Urothelium cell line (cell line): ENCODE data around the gene KRT1.
"Not testable (repeated sequence)": the region's sequence is repeated elsewhere in the genome, so short reads cannot be mapped to it uniquely, and the experiment has no call there.

Source experiments
- DNase-seq: peaks from one replicate; pipeline ENCODE4 v3.0.0; 2011; ENCODE audit warnings: low spot score, mixed read lengths
- FAIRE-seq: peaks from 2 replicates; lab custom pipeline; 2011; peaks lifted over from hg19 to GRCh38; lab: Jason Lieb, UNC

Gene KRT1

DNA sequence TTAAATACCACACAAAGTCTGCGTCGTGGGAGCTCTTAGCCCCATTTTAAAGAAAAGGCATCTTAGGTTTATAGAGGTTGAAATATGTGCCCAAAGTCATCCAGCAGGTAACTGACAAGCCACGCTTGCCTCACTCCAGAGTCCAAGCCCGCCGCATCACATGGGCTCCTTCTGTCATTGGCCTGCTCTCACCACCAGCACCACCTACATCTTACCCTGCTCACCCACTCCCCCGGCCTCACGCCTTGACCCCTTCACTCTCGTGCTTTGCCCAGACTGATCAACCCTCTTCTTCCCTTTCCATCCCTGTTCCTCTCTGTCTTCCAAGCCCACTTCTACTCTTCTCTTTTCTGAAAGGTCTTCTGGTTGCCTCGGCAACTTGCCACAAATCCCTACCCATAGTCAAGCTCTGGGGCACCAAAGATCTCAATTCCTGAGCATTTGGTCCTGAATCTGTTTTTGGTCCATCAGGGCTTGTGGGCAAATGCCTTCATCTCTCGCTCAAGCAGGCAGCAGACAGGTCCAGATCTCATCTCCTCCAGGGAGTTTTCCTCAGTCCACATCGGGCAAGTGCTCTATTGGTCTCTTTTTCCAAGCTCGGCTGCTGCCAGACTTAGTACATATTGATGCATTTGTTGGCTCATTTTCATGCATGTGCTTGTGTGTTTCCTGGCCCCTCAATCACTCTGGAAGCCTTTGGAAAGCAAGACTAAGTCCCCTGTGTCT lies 3.5 kb upstream of the KRT1 start:
- DNase-seq, result no peak
- FAIRE-seq, result no peak

DNA sequence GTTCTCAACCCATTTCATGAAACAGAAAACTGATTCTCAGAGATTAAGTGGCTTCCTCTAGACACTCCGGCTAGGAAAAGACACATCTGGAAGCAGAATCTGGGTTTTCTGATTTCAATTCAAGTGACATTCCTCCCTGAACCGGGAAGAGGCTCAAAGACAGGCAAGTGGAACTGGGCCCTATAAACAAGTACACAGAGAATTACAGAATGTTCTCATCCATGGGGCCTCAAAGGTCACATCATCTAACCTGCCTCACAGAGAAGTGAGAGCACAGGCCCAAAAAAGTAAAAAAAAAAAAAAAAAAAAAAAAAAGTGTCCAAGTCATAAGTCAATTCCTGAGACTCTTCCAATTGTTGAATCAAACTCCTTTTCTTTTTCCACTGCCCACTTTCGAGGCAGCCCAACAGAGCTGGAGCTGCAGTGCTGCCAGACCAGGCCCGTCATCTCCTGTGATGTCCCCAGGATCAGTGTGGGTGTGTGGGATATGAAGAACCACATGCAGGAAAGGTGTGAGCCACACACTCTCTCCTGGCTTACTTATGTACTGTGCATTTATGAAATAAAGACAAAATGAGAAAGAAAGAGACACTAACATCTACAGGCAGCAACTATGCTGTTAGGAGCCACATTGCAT lies 2.8 kb upstream of the KRT1 start:
- FAIRE-seq (no peak), DNase-seq (no peak)

DNA sequence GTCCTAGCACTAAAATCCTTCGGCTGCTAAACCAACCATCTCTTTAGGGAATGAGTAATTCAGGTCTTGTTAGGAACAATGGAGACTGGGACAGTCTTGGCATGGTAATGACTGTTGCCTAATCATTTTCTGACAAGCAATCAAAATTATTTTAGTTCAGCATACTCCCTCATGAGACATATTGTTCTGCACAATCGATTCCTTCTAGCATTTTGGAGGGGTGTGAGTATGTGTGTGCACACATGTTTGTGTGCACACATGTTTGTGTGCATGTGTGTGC lies 2.1 kb upstream of the KRT1 start:
- FAIRE-seq, result no peak

DNA sequence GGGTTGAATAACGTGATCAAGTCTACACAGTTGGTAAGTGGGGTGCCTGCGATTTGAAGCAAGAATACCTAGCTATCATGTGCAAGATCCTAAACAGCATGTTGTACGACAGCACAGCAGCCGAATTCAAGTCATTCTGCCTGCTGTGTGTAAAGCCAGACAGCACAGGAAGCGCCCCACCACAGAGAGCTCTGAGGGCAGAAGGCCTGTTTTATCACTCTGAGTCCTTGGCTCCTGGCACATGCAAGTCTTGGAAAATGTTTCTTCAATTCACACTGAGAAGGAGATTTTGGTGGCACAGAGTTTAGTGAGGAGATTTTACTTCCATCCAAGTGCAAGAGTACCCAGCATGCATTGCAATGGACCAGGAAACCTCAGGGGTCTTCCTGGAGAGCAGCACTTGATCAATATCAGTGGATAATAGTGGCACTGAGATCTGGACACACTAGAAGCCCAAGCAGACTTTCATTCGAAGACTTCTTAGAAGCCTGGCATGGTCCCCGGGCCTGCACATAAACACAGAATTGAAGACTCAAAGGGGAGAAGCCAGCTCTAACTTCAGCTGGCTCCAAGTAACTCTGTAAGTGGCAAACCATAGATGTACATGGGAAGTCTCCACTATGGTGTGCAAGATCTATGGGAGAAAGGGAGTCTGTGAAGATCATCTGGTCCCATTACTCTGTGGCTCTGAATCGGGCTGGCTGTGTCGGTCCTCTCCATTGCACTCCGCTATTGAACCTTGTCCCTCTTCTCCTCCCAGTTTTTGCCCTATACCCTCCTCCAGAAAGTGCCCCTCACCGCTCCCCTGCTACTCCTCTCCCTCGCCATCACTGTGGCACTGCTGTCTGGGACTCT lies 1.5 kb upstream of the KRT1 start:
- FAIRE-seq, result no peak
- DNase-seq, result no peak

More for the DNA sequence above, 2.1 kb upstream of the KRT1 start:
- no peak for DNase-seq

DNA sequence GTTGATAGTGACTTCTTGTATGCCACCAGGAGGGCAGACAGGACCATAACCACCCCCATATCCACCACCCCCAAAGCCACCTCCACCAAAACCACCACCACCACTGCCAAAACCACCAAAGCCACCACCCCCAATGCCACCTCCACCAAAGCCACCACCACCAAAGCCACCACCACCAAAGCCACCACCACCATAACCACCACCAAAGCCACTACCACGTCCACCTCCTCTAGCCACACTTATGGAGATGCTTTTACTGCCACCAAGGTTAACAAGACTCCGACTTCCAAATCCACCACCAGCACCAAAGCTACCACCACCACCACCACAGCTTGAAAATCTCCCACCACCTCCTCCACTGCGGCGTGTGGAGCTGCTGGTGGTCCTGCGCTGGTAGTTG lies 332 bp downstream of the KRT1 start:
- no peak for DNase-seq
- no peak for FAIRE-seq

DNA sequence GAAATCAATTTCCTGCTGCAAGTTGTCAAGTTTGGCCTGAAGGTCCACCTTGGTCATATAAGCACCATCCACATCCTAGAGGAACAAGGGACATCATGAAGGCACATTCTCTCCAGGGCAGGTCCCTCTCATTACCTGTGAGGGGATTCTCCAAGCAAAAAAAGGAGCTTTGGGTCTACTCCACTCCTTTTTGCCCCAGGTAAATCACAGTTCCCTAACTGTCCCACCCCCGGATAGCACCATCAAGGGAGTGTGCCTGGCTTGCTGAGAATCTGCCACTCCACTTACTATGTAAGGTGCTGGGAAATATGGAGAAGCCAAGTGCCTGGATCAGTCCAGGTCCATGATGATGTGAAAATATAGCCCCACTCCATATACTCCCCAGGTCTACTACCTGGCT lies 2.5 kb downstream of the KRT1 start:
- DNase-seq (no peak), FAIRE-seq (no peak)

DNA sequence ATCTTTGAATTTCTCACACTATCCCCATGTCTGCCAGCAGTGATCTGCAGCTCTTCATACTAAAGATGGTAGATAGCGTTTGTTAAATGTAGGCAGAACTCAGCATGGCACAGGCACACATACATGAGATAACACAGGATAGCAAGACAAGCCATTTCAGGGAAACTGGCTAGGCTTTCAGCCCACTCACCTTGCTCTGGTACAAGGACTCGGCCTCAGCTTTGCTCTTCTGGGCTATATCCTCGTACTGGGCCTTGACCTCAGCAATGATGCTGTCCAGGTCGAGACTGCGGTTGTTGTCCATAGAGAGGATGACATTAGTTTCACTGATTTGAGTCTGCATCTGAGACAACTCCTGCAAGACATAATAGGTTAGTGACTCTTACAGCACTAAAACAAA lies 3.1 kb downstream of the KRT1 start:
- DNase-seq, result no peak
- FAIRE-seq, result no peak

DNA sequence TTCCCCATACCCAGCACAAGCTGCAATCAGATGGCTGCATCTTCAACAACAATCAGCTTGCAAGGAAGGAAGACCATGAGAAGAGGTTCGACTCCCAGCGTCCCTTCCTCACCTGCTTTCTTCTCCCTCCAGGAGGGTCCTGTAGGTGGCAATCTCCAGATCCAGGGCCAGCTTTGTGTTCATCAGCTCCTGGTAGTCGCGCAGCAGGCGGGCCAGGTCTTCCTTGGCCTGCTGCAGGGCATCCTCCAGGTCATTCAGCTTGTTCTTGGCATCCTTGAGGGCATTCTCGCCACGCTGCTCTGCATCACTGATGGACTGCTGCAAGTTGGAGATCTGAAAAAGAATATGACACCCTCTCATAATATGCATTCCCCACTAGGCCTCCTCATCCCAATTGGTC lies 4.0 kb downstream of the KRT1 start:
- DNase-seq, result no peak
- FAIRE-seq, result no peak

DNA sequence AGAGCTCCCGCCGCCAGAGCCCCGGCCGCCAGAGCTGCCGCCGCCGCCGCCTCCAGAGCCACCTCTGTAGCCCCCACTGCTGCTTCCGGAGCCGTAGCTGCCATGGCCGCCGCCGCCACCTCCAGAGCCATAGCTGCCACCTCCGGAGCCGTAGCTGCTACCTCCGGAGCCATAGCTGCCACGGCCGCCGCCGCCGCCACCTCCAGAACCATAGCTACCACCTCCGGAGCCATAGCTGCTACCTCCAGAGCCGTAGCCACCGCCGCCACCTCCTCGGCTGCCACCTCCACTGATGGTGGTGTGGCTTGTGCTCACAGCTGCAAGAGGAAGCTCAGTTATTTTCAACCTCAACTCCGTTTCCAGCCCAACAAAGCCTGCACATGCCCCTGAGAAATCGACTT lies 4.9 kb downstream of the KRT1 start:
- no peak for DNase-seq
- no peak for FAIRE-seq

DNA sequence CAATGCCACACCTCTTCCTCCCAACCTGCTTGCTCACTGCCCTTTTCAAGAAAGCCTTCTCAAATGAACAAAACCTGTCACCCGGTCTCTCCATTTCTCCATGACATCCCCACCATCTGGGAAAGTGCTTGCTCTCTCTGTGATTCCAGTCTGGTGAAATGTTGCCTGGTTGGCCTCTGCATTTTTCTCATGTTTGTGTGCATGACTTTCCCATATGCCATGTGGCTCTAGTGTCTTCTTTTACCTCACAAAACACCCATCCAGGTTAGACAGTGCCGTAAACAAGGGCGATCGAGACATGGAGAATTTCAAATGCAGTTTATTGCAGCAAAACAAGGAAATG lies 5.8 kb downstream of the KRT1 start:
- DNase-seq (no peak), FAIRE-seq (no peak)

DNA sequence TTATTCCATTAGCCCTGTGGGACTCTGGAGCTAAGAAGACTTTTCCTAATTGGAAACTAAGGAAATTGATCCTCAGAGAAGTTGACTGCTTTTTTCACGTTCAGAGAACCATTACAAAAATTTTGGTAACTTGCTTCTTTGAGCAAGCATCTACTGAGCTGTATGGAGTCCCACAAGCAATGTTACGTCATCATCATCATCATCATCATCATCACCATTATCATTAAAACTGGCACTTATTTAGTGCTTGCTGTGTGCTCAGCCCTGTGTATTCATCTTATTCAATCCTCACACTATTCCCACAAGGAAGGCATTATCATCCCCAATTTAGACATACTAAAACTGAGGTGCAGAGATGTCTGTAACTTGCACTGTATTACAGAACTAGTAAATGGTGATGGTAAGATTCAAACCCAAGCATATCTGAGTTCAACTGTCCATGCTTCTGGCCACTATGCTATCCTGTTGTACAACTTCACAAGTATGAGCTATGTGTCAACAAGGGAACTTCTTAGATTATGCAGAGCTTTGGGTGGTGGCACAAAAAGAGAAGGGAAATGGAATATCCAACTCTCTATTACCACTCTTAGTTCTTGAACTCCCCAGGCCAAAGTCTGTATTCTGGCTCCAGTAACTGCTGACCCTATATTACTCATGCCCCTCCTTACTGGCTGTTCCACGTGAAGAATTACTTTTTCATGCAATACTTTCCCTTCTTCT lies 6.3 kb downstream of the KRT1 start:
- FAIRE-seq, result no peak
- no peak for DNase-seq

DNA sequence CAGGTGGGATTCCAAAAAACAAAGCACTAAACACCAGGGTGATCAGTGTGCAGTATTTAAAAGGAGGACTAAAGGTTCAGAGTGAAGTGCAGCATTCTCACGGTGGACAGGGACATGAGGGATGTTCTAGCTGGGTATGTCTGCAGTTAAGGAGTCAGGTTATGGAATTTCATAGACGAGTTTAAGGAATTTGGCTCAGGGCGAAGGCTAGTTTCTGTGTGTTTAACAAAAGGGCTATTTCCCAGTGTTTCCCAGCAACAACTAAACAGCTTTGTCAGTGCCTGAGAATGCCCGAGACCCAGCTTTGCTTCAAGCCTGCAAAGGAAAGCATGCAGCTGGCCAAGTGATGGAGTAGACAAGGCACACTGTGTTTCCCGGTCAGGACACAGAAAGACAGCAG lies 7.0 kb downstream of the KRT1 start:
- no peak for FAIRE-seq

DNA sequence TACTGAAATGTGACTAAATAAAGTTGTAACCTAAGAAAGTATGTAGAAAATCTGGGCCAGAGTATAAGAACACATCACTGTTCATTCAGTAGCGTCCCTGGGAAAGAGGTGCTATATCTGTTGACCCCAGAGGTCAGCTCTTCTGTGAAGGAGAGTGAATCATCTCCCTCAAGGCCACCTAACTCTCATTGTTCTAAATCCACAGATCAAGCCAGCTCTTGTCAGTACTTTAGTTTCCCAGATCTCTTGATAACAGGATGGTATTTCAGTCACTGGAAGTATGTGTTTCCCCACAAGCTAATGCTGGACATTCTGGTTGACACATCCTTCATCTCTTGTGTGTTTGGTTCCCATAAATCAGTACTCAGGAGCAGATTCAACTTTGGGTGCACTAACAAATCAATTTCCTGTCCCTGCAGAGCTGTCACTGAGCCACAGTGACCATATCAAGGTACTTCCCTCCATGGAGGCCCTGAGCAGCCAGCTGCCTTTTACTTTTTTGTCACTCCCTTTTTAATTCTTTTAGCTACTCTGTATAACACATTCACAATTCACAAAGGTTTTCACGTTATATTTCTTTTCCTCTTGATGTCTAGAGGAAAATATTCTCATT lies 7.8 kb downstream of the KRT1 start:
- DNase-seq, result no peak
- FAIRE-seq, result no peak

More for the DNA sequence above, 7.0 kb downstream of the KRT1 start:
- no peak for DNase-seq

DNA sequence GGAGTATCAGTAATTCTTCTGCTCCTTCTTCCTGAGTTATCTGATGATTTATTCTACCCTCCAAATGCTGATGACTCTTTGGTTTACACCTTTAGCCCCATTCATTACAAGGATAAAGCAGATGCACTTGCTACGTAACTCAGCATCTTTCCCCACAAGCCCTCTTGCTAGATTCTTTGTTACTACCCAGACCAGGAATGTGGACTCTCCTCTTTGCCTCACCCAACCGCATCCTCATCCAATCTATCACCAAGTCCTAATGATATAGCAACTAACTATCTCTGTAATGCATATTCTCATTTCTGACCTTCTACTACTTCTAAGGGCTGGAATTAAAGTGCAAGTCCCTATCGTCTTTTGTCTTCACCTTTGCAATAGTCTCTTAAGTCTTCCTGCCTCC lies 9.2 kb downstream of the KRT1 start:
- DNase-seq (no peak), FAIRE-seq (no peak)

DNA sequence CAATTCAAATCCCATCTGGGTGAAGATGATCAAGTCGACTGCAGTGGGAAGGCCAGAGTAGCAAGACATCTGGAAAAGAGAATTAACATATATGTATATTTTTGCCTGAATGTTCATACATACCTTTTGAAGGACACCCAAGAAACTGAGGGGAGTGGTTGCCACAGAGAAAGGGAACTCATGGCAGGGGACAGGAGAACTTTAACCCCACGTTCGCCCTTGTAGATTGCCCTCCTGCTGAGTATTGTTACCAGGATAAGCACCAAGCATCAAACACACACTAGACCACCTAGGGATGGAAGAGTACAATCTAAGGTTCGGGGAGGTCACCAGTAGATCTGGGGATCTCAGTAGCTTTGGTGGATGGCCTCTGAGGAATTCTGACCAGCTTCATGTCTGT lies 9.7 kb downstream of the KRT1 start:
- FAIRE-seq, result no peak
- no peak for DNase-seq

DNA sequence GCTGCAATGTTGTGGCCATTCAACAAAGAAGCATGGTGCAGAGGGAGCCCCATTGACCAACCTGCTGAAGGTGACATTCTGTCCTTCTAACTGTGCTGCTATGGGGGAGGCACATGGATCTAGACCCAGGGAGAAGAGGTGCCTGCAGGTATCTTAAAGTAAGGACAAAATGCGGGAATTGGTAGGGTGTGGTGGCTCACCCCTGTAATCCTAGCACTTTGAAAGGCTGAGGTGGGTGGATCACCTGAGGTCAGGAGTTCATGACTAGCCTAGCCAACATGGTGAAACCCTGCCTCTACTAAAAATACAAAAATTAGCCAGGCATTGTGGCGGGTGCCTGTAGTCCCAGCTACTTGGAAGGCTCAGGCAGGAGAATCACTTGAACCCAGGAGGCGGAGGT lies 10.3 kb downstream of the KRT1 start:
- DNase-seq, result not testable (repeated sequence)

DNA sequence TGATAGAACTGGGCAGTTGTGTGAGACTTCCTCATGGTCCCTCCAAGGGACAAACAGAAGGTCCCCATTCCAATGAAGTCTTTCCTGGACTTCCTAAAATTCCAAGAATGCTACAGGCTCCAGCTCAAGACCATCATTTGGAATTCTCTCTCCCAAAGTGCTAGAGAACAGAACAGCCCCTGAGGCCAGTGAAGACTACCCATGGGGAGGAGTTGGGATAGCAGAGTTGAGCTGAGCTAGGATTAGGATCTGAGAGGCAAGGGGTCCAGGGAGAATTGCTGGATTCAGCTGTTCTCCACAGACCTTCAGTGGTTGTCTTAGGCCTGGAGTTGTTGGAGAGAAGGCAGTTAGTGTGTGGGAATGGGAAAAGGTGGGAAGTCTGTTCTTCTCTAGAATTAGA lies 10.8 kb downstream of the KRT1 start:
- DNase-seq (no peak), FAIRE-seq (no peak)

More for the DNA sequence above, 10.3 kb downstream of the KRT1 start:
- not testable (repeated sequence) for FAIRE-seq

DNA sequence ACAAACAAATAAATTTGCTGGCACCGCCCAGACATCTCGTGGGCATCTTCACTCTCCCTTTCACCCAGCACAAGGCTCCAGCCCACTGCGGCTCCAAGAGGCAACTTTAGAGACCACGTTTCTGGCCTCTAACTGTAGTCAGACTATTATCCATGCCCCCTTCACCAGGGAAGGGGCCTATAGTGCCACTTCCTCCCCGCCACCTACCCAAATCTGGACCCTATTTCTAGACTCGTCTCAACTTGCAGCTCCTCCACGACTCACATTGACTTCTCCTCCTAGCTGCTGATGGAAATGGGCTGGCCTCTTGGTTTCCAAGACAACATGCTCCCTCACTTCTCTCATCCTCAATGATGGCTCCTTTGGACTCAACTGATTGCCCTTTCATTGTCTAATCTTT lies 12.3 kb downstream of the KRT1 start:
- no peak for DNase-seq
- no peak for FAIRE-seq

DNA sequence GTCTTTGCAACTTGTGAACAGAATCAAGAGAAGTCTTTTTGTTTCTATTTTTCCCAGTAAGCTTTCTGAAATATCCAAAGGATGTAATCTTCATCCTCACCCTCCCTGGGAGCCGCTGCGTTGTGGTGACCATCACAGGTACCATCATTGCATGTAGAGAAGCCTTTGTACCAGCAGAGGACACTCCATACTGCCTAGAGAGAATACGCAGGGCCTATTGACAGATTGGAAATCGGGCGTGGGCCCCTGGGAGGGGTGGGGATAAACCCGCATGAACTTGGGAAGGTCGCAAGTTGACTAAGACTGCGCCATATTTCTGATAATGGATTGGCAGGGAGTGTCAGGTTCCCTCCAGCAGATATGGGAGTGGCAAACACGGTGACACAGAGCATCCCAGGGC lies 12.7 kb downstream of the KRT1 start:
- DNase-seq, result no peak
- FAIRE-seq, result no peak

DNA sequence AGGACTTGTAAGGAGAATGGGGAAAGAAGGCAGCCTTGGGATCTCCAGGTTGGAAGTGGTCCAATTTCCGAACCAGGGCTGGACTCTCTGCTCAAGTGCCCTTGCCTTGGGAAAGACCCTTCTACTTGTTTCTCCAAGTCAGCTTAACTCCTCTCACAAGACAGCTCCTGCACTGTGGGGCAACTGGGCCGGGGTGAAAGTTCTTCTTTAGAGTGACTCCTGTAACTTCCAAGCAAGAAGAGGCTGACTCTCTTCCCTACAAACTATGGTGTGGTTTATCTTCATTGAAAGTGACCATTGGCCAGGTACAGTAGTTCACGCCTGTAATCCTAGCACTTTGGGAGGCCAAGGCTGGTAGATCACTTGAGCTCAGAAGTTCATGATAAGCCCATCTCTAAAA lies 13.7 kb downstream of the KRT1 start:
- FAIRE-seq (no peak), DNase-seq (no peak)

DNA sequence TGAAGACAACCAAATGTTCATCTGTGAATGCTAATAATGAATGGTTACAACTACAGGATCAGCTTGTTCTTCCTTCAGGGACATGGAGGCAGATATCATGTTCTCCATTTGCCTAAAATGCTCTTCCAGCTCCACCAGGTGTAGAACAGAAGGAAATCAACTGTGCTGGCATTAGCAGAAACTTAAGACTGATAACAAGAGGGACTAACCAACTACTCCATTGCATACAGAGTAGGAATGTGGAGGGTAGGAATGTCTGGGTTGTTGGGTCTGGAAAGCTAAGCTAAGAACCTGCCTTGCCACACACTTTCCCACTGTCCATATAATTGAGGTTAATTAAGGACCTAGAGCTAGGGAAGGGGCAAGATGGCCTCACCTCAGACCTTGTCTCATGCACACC lies 16.8 kb downstream of the KRT1 start:
- no peak for FAIRE-seq
- no peak for DNase-seq
